DOHH2 (cell line): ENCODE data around the gene SPAG6.
"Not testable (repeated sequence)": the region's sequence is repeated elsewhere in the genome, so short reads cannot be mapped to it uniquely, and the experiment has no call there.

ENCODE experiments used
- H3F3A ChIP-seq: fragments of 200-600 bp; sonication (generic), shearing (Covaris generic); 2 replicates; pipeline ENCODE4 v1.6.0; 2016; ENCODE audit warnings: antibody characterized with exemption, mild to moderate bottlenecking; ENCODE audit not compliant: control insufficient read depth, insufficient read depth
- H3K27ac ChIP-seq: fragments of 200-600 bp; sonication (generic); 2 replicates; pipeline ENCODE4 v1.5.1; 2014; ENCODE audit warnings: low read depth, mild to moderate bottlenecking, low read length, moderate library complexity
- H3K27me3 ChIP-seq: fragments of 200-600 bp; sonication (generic); 2 replicates; pipeline ENCODE4 v1.6.1; 2014; ENCODE audit warnings: mild to moderate bottlenecking, low read length, mixed read lengths; ENCODE audit not compliant: control insufficient read depth
- H3K36me3 ChIP-seq: fragments of 200-600 bp; sonication (generic); 2 replicates; pipeline ENCODE4 v1.6.1; 2014; ENCODE audit warnings: mild to moderate bottlenecking, low read length, moderate library complexity, mixed read lengths; ENCODE audit not compliant: control insufficient read depth
- H3K4me1 ChIP-seq: fragments of 200-600 bp; sonication (generic); 2 replicates; pipeline ENCODE4 v1.6.1; 2014; ENCODE audit warnings: mild to moderate bottlenecking, low read length, mixed read lengths; ENCODE audit not compliant: control insufficient read depth
- H3K4me2 ChIP-seq: fragments of 200-600 bp; sonication (generic); 2 replicates; pipeline ENCODE4 v1.6.0; 2014; ENCODE audit warnings: mild to moderate bottlenecking, low read length, moderate library complexity
- H3K4me3 ChIP-seq: fragments of 200-600 bp; sonication (generic); 2 replicates; pipeline ENCODE4 v1.5.1; 2014; ENCODE audit warnings: mild to moderate bottlenecking, low read length, mixed read lengths
- H3K79me2 ChIP-seq: fragments of 200-600 bp; sonication (generic); 2 replicates; pipeline ENCODE4 v1.6.1; 2014; ENCODE audit warnings: mild to moderate bottlenecking, low read length, mixed read lengths; ENCODE audit not compliant: control insufficient read depth
- H3K9me2 ChIP-seq: fragments of 200-600 bp; sonication (generic); replicated peaks from 2 replicates; pipeline ENCODE4 v1.6.1; 2014; ENCODE audit warnings: mild to moderate bottlenecking, low read length, mixed read lengths; ENCODE audit not compliant: control insufficient read depth
- H3K9me3 ChIP-seq: fragments of 200-600 bp; sonication (generic); 2 replicates; pipeline ENCODE4 v1.6.1; 2014; ENCODE audit warnings: antibody characterized with exemption, low read length, mixed read lengths; ENCODE audit not compliant: control insufficient read depth, insufficient read depth
- H4K20me1 ChIP-seq: fragments of 200-600 bp; sonication (generic); 2 replicates; pipeline ENCODE4 v1.6.0; 2014; ENCODE audit warnings: low read depth, mild to moderate bottlenecking, antibody characterized with exemption, low read length, moderate library complexity; ENCODE audit not compliant: control insufficient read depth, insufficient read depth
- EZH2phosphoT487 ChIP-seq: fragments of 200-600 bp; sonication (generic); IDR thresholded peaks from 2 replicates; pipeline ENCODE4 v1.6.1; 2017; ENCODE audit warnings: borderline replicate concordance, mild to moderate bottlenecking, antibody characterized with exemption, low read length, moderate library complexity, mixed read lengths
- TF ChIP-seq, protein P1 (sequence below): fragments of 200-600 bp; sonication (generic); IDR thresholded peaks from one replicate; pipeline ENCODE4 v1.5.1; 2014; ENCODE audit warnings: antibody characterized with exemption, mild to moderate bottlenecking, low read depth, low read length; ENCODE audit not compliant: poor library complexity, severe bottlenecking

SPAG6 gene

DNA sequence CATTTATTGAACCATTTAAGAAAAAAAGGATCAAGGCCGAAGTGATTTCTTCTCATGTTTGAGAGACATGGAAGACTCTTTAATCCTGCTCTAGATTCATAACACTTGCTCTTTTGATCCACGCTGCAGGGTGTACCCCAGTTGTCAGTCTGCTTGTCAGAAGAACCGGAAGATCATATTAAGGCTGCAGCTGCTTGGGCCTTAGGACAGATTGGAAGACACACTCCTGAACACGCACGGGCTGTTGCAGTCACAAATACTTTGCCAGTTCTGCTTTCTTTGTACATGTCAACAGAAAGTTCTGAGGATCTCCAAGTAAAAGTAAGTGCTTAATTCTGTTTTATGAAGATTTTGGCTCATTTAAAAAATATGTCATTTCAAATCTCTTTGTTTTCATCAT is 46.3 kb downstream of the SPAG6 start:
- TF ChIP-seq, protein P1, sequence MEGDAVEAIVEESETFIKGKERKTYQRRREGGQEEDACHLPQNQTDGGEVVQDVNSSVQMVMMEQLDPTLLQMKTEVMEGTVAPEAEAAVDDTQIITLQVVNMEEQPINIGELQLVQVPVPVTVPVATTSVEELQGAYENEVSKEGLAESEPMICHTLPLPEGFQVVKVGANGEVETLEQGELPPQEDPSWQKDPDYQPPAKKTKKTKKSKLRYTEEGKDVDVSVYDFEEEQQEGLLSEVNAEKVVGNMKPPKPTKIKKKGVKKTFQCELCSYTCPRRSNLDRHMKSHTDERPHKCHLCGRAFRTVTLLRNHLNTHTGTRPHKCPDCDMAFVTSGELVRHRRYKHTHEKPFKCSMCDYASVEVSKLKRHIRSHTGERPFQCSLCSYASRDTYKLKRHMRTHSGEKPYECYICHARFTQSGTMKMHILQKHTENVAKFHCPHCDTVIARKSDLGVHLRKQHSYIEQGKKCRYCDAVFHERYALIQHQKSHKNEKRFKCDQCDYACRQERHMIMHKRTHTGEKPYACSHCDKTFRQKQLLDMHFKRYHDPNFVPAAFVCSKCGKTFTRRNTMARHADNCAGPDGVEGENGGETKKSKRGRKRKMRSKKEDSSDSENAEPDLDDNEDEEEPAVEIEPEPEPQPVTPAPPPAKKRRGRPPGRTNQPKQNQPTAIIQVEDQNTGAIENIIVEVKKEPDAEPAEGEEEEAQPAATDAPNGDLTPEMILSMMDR: no peak
- no peak for TF ChIP-seq EZH2phosphoT487

GRCh38 chr10:22396195-22396594 is 50.9 kb downstream of the SPAG6 start:
- not testable (repeated sequence) for H4K20me1 ChIP-seq, H3K27me3 ChIP-seq, H3F3A ChIP-seq, H3K36me3 ChIP-seq, H3K4me2 ChIP-seq, H3K4me3 ChIP-seq, H3K9me2 ChIP-seq, H3K4me1 ChIP-seq, H3K27ac ChIP-seq, H3K79me2 ChIP-seq, H3K9me3 ChIP-seq

More for the DNA sequence above, 46.3 kb downstream of the SPAG6 start:
- Histone ChIP-seq H3K27ac (no peak overlapping the region), H3K79me2 (no peaks in the 10 kb centered on the region), H3K4me2 (no peak overlapping the region), H4K20me1 (no peaks in the 10 kb centered on the region), H3K4me3 (no peak overlapping the region), H3K9me3 (no peaks in the 10 kb centered on the region), H3K36me3 (no peaks in the 10 kb centered on the region), H3K4me1 (0 out of 2 replicates have a peak, but pooled peaks cover 2% of the 10 kb centered on the region), H3F3A (no peaks in the 10 kb centered on the region), H3K27me3 (no peaks in the 10 kb centered on the region), H3K9me2 (no peaks in the 10 kb centered on the region)

DNA sequence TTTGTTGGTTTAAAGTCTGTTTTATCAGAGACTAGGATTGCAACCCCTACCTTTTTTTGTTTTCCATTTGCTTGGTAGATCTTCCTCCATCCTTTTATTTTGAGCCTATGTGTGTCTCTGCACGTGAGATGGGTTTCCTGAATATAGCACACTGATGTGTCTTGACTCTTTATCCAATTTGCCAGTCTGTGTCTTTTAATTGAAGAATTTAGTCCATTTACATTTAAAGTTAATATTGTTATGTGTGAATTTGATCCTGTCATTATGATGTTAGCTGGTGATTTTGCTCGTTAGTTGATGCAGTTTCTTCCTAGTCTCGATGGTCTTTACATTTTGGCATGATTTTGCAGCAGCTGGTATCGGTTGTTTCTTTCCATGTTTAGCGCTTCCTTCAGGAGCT is 61.6 kb downstream of the SPAG6 start:
- not testable (repeated sequence) for H3K79me2 ChIP-seq, H3K9me3 ChIP-seq, H3K36me3 ChIP-seq, H3K4me1 ChIP-seq, H4K20me1 ChIP-seq, H3K4me3 ChIP-seq, H3K4me2 ChIP-seq, H3K27ac ChIP-seq, H3K27me3 ChIP-seq, H3K9me2 ChIP-seq, H3F3A ChIP-seq

DNA sequence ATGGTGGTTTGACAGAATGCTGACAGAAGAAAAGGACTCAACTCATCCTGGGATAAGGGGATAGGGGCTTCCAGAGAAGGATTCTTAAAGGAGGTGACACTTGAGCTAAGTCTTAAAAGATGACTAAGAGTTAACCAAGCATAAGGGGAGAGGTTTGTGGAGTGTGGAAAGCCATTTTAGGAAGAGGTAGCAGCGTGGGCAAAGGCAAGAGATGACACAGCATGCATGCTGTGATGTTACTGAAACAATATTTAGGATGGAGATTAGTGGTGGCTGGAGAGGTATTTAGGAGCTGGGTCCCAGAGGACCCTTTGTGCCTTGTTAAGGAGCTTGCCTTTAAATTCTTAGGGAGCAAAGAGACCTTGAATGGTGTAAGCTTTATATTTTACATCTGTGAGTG is 65.1 kb downstream of the SPAG6 start:
- Histone ChIP-seq H3K9me3 (no peaks in the 10 kb centered on the region), H3K36me3 (no peaks in the 10 kb centered on the region), H3K79me2 (no peaks in the 10 kb centered on the region), H4K20me1 (no peaks in the 10 kb centered on the region), H3K4me3 (no peak overlapping the region), H3K9me2 (no peaks in the 10 kb centered on the region), H3K27me3 (no peaks in the 10 kb centered on the region), H3K27ac (no peak overlapping the region), H3K4me2 (no peak overlapping the region), H3F3A (no peaks in the 10 kb centered on the region), H3K4me1 (no peaks in the 10 kb centered on the region)
- TF ChIP-seq EZH2phosphoT487: no peak
- TF ChIP-seq, protein P1: no peak
